GM18502 (cell line): ENCODE results near the gene DCAF5.
A peak's percentile ranks its signal among the peaks of the same experiment; 100 is the strongest.
"Not testable (repeated sequence)": the region's sequence is repeated elsewhere in the genome, so short reads cannot be mapped to it uniquely, and the experiment has no call there.

ENCODE experiments used
- ATAC-seq: cut with Tn5 transposase; IDR thresholded peaks from one replicate; pipeline ENCODE4 v1.9.1; 2021; ENCODE audit warnings: mild to moderate bottlenecking; ENCODE audit not compliant: unreplicated experiment, poor library complexity

DCAF5 gene, protein sequence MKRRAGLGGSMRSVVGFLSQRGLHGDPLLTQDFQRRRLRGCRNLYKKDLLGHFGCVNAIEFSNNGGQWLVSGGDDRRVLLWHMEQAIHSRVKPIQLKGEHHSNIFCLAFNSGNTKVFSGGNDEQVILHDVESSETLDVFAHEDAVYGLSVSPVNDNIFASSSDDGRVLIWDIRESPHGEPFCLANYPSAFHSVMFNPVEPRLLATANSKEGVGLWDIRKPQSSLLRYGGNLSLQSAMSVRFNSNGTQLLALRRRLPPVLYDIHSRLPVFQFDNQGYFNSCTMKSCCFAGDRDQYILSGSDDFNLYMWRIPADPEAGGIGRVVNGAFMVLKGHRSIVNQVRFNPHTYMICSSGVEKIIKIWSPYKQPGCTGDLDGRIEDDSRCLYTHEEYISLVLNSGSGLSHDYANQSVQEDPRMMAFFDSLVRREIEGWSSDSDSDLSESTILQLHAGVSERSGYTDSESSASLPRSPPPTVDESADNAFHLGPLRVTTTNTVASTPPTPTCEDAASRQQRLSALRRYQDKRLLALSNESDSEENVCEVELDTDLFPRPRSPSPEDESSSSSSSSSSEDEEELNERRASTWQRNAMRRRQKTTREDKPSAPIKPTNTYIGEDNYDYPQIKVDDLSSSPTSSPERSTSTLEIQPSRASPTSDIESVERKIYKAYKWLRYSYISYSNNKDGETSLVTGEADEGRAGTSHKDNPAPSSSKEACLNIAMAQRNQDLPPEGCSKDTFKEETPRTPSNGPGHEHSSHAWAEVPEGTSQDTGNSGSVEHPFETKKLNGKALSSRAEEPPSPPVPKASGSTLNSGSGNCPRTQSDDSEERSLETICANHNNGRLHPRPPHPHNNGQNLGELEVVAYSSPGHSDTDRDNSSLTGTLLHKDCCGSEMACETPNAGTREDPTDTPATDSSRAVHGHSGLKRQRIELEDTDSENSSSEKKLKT

DNA sequence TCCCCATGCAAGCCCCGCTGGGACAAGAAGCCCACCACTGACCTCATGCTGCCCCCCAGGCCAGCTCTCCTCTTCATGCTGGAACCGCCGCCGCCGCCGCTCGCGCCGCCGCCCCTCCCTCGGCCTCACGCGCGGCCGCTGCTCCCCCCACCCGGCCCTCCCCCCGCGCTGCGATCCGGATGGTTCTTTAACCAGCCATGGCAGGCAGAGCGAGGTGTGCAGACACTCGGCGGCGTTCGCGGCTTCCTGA is at the start of gene DCAF5:
Gene DCAF5 (minus strand): TSS at position 218 of the 250 bp plus-strand sequence. CDS start 141 bp downstream, at position 77.
- no peak for ATAC-seq

DNA sequence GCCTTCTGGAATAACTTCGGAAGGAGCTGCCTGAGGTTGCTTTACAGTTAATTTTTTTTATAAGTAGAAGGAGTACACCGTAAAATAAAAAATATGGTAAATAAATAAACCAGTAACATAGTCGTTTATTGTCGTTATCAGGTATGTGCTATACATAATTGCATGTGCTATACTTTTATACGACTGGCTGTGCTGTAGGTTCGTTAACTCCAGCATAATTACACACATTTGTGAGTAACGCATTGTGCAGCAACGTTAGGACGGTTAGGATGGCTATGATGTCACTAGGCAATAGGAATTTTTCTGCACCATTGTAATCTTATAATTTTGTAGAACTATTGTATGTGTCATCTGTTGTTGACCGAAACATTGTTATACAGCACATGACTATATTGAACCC is 46.9 kb upstream of the DCAF5 start:
- no peak for ATAC-seq

DNA sequence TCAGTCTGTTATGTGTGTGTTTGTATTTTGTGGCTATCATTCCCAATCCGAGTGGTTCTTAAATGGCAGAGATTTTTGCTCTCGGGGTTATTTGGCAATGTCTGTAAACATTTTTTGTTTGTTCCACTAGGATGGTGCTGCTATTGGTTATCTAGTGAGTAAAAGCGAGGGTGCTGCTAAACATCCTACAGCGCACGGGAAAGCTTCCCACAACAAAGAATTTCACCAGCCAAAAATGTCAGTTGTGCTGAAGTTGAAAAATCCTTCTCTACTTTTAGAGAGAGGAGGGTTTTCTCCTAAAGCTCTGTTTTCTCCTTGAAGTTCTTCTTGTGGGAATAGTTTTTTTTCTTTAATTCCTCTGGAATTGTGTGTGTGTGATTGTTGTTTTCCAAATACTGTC is 40.8 kb upstream of the DCAF5 start:
- ATAC-seq: no peak

DNA sequence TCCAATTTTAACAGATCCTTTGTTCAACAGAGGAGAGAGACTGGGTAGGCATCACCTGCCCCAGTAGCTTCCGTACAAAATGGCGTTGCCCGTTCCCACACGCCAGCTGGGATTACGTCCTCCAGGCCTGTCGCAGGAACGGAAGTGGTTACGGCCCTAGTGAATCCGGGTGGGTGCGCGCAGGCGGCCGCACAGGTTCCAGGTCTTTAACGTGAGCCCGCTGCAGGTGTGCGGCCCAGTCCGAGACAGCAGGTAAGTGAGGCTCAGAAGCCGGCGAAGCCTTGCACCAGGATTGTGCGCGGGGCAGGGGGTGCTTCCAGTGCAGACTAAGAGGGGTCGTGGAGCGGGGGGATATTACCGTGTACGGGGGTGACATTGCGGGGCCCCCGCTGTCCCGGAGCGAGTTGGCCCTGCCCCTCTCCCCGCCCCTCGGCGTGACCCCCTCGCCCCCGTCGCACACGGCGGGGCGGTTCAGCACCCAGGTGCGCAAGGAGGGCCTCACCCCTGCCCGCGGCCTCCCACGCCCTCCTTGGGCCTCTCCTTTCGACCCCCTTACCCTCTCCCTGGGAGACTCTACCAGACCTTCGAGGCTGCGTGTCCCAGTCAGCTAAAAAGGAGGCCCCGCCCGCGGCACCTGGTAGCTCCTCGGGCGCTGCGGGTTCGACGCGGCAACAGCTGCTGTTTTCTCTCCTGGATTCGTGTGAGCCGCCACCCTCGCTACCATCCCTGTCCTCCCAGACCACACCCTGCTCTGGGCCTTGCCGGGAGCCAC is 38.6 kb upstream of the DCAF5 start, which contains the start of gene EXD2:
Gene EXD2 (plus strand): TSS at position 159 of the 772 bp plus-strand sequence. CDS start 17,973 bp downstream, outside the sequence.
- ATAC-seq: peak; percentile 90

DNA sequence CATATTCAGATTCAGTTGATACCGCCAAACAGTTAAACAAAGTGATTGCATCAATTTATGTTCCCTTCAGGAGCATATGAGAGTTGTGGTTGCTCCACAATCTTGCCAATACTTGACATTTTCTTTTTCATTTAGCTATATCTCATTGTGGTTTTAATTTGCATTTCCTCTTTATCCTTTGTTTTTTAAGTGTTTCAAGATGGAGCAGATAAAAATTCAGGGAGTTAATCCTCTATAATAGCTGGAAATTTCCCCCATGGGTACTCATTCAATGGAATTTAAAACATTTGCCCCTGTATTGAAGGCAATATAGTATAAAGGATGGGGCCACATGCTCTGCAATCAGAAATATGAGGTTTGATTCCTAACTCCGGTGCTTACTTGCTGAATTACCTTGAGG is 37.3 kb upstream of the DCAF5 start:
- ATAC-seq: no peak

DNA sequence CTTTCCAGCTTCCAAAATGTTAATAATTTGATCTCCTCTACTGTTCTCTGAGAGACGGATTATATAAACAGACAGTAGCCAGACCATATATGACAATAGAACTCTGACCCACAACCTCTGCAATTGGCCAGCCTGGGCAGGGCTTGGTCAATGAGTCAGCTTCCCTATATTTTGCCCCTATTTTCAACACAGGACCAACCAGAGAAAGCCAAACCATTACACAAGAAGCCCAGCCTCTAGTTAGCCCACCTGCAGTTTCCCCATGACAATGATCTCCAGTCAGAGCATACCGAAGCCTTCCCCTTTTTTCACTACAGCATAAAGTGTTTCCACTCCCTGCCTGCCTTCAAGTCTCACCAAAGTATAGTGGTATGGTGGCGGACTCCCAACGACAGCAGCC is 30.8 kb upstream of the DCAF5 start:
- ATAC-seq: no peak

DNA sequence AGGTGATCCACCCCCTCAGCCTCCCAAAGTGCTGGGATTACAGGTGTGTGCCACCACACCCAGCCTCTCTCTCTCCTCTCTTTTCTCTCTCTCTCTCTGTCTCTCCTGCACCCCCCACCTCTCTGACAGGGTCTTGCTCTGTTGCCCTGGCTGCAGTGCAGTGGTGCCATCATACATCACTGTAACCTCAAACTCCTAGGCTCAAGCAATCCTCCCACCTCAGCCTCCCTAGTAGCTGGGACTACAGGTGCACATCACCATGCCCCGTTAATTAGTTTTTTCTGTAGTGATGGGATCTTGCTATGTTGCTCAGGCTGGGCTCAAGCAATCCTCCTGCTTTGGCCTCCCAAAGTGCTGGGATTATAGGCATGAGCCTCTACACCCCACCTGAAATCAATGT is 29.7 kb upstream of the DCAF5 start:
- ATAC-seq: not testable (repeated sequence)

DNA sequence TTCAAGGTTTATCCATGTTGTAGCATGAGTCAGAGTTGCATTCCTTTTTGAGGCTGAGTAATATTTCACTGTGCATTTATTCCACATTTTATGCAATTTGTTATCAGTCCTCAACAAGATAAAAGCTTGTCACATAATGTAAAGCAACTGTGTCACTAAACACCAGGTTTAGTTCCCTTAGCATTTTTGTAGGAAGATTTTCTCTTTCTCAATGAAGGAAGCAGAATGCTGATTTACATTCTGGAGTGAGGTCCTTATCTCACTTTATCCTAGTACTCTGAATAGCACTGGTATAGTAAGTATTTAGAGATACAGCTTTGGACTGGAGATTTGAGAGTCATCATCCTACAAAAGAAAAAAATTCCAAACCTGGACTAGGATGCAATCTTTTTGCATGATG is 28.6 kb upstream of the DCAF5 start:
- no peak for ATAC-seq

DNA sequence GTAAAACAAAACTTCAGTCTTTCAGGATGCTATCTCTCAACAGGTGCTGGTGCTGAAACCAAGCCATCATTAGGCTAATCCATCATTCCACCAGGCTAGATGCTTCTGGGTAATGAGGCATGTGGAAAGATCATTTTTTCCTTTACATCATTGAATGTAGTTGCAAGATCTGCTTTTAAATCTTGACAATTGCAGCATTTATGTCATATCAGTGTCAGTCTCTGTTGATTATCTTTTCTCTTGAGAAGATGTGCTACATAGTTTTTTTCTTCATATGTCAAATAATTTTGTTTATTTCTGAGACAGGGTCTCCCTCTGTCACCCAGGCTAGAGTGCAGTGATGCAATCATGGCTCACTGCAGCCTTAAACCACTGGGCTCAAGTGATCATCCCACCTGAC is 22.2 kb upstream of the DCAF5 start:
- ATAC-seq: no peak

DNA sequence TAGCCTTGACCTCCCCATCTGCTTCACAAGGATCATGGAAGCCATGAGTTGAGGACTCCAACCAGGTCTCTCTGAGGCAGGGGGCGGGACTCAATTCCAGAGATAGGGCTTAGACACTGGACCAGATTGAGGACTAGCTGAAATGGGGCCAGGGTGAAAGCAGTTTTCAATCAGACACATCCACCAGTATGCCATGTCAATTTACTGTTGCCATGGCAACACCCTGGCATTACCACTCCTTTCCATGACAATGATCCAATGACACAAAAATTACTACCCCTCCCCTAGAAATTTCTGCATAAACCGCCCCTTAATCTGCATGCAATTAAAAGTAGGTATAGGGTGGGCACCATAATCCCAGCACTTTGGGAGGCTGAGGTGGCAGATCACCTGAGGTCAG is 18.6 kb upstream of the DCAF5 start:
- ATAC-seq: no peak

DNA sequence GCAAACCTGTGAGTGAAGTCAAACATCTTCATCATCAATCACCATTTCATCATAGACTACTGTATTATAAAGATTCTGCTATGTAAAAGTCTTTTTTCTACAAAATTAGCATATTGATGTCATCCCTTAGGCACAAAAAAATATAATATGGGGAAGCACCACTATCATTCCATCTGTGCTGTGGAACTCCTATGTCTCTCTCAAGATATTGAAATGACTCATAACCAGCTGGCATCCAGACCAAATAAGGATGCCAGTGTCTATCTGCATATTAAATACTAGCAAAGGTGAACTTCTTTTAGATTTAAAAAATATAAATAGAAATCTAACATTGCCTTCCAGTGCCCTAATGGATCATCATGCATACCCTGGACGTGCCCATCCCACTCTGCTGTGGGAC is 17.9 kb upstream of the DCAF5 start:
- no peak for ATAC-seq

DNA sequence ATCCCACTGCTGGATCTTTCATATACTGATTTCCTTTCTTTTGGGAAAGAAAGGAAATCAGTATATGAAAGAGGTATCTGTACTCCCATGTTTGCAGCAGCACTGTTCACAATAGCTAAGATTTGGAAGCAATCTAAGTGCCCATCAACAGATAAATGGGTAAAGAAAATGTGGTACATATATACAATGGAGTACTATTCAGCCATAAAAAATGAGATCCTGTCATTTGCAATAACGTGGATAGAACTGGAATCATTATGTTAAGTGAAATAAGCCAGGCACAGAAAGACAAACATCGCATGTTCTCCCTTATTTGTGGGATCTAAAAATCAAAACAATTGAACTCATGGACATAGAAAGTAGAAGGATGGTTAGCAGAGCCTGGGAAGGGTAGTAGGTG is 12.9 kb upstream of the DCAF5 start:
- ATAC-seq: not testable (repeated sequence)

DNA sequence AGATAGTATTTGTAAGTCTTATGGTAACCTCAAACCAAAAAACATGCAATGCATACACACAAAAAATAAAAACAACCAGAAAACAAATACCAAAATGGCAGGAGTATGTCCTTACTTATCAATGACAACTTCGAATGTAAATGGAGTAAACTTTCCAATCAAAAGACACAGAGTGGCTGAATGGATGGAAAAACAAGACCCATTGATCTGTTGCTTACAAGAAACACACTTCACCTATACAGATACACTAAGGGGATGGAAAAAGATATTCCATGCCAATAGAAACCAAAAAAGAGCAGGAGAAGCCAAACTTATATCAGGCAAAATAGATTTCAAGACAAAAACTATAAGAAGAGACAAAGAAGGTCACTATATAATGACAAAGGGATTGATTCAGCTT is 8.7 kb upstream of the DCAF5 start:
- ATAC-seq: no peak

DNA sequence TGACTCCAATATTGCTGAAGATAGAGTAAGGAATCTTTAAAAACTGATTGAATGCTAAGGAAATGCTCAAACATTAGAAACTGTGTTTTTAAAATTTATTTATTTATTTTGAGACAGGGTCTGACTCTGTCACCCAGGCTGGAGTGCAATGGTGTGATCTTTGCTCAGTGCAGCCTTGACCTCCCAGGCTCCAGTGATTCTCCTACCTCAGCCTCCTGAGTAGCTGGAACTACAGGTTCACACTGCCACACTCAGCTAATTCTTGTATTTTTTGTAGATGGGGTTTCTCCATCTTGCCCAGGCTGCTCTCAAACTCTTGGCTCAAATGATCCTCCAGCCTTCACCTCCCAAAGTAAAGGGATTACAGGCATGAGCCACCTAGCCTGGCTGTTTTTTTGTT is 3.3 kb upstream of the DCAF5 start:
- no peak for ATAC-seq

DNA sequence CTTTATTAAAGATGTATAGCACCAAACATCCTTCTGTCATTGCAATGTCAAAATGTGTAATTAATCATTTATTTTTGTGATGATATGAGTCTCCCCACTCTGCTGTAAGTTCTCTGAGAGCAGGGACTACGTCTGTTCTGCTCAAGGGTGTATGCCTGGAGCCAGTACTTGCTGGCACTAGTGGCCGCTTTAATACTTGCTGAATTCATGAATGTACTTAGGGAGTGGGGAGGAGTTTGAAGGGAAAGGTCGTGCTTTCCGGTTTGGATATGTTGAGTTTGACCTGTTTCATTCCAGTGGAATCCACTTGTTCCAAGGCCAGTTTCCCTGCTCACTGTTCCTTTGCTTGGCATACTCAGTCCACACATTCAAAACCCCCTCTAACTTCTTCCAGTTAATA is 1.9 kb upstream of the DCAF5 start:
- ATAC-seq: no peak

DNA sequence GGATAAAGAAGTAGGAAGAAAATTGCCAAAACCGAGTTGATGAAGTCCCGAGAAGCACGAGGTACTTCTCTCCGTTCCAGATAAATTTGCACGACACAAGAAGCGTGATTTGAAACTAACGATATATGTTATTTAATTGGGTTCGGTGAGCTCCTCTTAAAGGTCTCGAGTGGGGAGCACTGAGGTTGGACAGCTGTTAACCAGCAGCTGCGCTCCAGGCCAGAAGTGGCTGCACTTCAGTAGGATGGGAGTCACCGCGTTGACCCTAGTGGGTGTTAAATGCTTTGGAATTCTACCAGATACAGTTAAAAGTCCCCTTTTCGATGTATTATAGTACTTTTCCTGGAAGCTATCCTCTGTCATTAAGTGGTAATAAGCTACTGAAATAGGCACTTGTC is 953 bp upstream of the DCAF5 start:
- no peak for ATAC-seq

DNA sequence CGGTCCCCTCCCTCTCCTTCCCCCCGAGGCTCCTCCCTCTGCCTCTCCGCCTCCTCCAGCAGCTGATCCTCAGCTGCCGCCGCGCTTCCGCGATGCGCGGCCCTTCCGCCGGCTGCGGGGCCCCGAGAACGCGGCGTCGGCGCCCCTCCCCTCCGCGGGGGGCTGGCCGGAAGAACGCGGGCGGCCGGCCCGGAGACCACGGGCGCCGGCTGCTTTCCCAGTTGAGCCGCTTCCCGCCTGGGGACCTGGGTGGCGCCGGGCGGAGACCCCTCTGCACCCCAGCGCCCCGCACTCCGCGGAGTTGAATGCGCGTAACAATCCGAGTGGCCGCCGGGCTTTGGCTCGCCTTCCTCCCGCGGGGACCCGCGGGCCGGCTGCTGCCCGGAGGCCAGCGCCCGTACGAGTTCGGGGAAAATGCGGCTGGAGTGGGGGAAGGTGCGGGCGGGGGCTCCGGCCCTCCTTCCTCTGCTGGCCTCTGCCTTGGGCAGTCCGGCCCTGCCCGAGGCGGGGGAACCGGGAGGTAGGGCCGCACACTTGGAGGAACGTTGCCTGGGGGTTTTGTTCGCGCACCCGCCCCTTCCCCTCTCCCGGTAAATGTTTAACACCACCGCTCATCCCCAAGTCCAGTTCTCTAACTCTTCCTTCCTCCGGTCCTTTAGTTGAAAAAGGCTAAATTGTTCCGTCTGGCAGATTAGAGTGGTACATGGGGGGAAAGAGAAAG is 393 bp upstream of the DCAF5 start:
- ATAC-seq: peak; percentile 85

DNA sequence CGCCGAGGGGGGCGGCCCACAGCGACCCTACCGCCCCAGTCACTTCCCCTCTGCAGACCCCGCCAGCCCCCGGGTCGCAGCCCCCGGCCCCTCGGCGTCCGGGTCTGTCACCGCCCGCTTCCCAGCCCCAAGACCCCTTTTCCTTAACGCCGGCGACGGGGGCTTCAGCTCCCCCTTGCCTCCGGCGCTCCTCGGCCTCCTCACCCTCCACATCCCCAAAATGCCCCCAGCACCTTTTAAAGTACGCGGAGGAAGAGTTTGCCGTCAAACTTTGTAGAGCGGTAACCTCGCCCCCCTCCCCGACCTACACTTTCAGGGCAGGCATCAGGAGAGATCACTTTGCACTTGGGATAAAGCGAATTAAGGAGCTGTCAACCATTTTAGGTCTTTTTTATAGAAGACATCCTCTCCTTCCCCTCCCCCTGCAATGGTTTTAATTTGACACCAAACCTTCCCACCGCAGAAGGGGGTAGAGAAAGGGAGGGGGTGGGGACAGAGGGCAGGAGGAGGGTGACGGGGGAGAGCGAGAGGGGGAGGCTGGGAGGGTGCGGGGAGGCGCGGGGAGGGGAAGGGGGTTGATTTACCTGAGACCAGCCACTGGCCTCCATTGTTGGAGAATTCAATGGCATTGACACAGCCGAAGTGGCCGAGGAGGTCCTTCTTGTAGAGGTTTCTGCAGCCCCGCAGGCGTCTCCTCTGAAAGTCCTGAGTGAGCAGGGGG is 578 bp downstream of the DCAF5 start:
- peak; percentile 8 for ATAC-seq

DNA sequence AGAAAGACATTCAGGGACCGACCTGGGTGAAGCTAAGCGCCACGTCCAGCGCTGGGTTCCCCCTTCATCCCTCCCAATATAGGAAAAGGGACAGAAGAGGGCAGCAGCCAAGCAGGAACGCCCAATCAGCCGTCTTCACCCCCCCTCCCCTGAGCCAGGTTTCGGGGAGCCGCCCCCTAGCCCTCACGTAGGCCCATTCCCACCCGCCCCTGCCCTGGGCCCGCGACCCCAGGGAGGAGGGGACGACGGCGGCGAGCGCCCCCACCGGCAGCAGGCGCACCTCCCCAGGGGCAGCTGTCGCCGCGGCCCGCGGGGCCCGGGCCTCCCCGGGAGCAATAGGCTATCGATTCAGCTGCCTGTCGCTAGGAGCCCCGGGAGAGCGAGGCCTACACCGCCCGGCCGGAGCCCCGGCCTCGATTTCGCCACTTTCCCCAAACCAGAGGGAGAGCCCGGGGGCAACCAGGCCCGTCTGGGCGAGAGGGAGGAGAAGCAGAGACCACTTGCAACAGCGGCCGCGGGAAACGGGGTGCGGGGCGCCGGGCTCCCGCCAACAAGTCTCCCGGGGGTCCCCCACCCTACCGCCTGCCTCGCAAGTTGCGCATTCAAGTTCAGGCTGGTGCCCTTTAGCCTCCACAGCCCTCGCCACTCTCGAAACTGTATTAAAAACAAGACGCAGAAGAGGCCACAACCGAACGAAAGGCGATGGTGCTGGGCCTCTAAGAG is 1.3 kb downstream of the DCAF5 start:
- peak; percentile 57 for ATAC-seq
